ENCODE results near the gene MRC2. TPM values are rescaled to one million over a fixed set of nuclear protein-coding genes. Genes with fewer than 3 reads are reported as not detected.

MRC2 gene
- total RNA-seq, 1 donor from 2014 or later = 175 TPM

Small RNAs within 50 kb of the gene (small RNA-seq; reads per million reads assigned to genes)
- not detected for gene RF00019
- not detected for gene RNU6-446P

Other genes with a start within 250 kb of the MRC2 start
- not detected for gene EFCAB3, start 247.1 kb upstream of the MRC2 start, total RNA-seq
- 18.3 TPM for gene METTL2A, start 203.8 kb upstream of the MRC2 start, total RNA-seq
- 47.0 TPM for gene TLK2, start 148.8 kb upstream of the MRC2 start, total RNA-seq
- gene MARCHF10, start 180.6 kb downstream of the MRC2 start, total RNA-seq = not detected